22Rv1 (cell line): ENCODE data around the gene ZNF169.
"Not testable (repeated sequence)": the region's sequence is repeated elsewhere in the genome, so short reads cannot be mapped to it uniquely, and the experiment has no call there.

ENCODE experiments used
- ZFX ChIP-seq: fragments of 450-650 bp; IDR thresholded peaks from 2 replicates; pipeline ENCODE4 v1.6.1; 2017; ENCODE audit warnings: antibody characterized with exemption, borderline replicate concordance
- TF ChIP-seq, protein P1 (sequence below): fragments of 450-650 bp; IDR thresholded peaks from 2 replicates; pipeline ENCODE4 v1.5.1; 2017; ENCODE audit warnings: mild to moderate bottlenecking

DNA sequence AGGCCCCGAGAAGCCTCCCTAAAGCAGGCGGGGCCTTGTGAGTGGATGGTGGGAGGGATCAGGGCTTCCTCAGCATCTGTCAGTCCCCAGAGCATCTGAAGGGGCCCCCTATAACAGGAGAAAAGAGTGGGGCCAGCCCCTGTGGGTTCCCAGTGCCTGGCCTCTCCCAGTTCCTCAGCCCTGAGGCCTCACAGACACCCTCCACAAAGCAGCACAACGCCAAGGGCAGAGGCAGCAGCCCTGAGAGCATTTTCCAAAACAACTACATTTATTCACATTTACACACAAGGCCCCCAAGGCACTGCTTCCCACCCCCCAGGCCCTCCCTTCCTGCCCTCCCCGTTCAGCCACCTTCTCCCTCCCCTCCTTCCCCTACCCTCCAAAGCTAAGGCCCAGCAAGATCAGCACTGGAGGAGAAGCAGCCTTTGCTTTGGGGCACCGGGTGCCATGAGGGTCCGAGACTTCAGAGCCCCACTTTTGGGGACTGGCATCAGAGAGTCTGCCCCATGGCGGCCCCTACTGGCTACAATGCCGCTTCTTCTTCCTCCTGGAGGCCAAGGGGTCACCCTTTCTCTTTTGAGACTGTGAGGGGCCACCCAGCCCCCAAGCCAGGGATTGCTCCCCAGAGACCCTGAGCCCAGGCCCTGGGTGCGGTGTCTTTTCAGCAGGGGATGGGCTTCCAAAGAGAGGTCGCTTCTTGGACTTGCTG lies 59.0 kb downstream of the ZNF169 start:
- TF ChIP-seq, protein P1, sequence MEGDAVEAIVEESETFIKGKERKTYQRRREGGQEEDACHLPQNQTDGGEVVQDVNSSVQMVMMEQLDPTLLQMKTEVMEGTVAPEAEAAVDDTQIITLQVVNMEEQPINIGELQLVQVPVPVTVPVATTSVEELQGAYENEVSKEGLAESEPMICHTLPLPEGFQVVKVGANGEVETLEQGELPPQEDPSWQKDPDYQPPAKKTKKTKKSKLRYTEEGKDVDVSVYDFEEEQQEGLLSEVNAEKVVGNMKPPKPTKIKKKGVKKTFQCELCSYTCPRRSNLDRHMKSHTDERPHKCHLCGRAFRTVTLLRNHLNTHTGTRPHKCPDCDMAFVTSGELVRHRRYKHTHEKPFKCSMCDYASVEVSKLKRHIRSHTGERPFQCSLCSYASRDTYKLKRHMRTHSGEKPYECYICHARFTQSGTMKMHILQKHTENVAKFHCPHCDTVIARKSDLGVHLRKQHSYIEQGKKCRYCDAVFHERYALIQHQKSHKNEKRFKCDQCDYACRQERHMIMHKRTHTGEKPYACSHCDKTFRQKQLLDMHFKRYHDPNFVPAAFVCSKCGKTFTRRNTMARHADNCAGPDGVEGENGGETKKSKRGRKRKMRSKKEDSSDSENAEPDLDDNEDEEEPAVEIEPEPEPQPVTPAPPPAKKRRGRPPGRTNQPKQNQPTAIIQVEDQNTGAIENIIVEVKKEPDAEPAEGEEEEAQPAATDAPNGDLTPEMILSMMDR, result not testable (repeated sequence)
- TF ChIP-seq ZFX, result not testable (repeated sequence)
